ENCODE results near the gene MGAT5B.

The MGAT5B gene

DNA sequence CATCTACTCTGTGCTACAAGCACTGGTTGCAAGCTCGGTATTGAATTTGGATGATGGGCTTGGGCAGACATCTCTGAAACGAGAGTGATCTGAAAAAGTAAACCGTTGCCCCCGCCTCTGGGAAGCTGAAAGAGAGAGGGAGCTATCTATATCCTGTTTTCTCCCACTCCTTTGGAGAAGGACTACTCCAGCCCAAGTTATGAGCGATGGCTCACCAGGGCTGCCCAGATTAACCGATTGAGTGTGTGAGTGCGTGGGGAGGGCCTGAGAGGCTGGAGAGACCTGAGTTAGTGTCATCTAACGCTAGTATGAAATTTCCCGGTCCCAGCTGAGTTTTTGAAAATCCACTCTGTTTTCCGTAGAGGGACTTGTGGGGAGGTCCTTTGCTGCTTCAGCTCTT, 11.5 kb downstream of the MGAT5B start:
- no peak for DNase-seq (ENCODE audit: low read depth, low spot score)

DNA sequence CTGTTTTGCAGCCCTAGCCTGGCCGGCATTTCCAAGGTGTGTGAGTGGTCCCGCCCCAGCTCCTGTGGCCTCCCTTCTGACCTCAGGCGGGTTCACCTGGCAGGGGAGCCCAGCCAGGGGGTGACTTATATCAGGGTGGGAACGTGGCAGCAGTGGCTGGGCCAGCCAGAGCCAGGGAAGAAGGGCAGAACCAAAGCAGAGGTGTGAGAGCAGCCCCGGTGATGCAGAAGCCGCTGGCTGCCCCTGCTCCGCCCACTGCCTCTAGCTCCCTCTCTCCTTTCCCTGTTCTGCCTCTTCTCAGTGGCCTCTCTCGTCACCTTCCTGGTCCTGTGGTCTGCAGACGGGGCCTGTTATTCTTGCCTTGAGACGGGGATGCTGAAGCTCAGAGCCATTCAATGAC, 12.1 kb downstream of the MGAT5B start:
- DNase-seq (ENCODE audit: low read depth, low spot score), result no peak

DNA sequence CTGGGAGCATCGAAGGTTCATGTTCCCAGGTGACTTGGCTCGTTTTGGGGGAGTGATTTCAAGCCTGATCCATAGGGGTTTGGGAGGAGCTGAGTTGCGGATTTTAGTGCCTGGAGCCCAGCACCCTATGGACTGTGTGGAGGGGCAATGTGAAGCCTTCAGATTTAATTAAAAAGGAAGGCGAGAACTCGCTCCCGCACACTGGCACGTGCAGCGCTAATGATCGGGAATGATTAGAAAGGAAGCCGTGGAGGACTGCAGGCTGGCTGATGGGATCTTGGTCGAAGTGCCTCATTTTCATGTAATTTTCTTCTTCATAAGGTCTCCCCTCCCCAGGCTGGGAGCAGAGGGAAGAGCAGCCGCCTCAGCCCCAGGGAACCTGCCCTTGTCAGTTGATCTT, 12.8 kb downstream of the MGAT5B start:
- DNase-seq (ENCODE audit: low read depth, low spot score), result no peak

DNA sequence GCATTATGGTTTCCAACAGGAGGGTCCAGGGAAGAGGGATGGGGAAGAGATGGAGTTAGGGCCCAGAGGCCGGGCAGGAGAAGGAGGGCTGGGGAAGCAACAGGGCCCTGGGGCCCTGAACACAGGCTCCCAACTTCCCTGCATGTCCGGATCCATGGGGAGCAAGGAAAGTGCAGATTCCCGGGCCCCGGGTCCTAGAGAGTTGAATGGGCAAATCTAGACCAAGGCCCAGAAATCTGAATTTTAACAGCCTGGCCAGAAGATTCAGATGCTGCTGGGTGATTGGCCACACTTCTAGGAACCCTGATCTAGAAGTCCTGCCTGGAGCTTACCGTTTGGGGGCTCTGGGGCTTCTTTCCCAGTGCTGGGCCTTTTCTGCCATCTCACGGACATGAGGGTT, 13.2 kb downstream of the MGAT5B start:
- no peak for DNase-seq (ENCODE audit: low read depth, low spot score)

DNA sequence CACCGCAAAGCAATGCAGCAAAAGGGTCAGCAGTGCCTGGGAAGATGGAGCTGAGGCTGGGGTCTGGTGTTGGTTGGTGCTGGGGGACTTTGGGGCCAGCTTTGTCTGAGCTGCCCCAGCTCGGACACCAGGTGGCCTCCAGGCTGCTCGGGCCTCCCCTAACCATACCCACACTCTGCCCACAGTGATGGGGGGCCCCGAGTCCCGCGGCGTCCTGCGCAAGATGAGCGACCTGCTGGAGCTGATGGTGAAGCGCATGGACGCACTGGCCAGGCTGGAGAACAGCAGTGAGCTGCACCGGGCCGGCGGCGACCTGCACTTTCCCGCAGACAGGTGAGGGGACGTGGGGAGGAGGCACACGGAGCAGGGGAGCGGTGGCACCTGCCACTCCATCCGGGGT, 13.8 kb downstream of the MGAT5B start:
- DNase-seq (ENCODE audit: low read depth, low spot score), result no peak

DNA sequence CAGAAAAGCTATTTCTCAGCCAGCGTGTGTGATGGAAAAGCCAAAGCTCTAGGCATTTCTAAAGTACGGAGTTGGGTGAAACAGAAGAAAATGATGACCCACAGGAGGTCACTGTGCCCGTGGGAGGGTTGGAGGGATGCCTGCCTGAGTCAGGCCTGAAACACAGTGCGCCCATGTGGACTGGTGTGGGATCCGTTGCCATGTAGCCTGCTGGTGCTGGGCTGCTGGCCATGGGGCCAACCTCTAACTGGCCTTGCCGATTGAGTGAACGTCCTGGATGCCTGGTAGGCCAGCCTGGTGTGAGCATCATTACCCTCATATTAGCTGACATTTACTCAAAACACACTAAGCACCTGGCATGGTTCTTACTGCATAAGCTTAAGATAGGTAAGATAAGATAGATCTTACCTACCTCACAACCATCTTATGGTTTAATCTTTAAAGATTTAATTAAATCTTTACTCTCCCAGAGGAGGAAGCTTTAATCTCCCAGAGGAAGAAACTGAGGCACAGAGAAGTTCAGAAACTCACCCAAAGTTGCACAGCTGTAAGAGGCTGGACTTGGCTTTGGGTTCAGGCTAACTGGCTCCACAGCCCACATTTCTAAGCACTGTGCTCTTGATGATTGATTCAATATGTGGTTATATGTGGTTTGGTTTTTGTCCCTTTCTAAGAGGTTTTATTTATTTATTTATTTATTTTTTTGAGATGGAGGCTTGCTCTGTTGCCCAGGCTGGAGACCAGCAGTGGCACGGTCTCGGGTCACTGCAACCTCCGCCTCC, 15.7 kb downstream of the MGAT5B start:
- DNase-seq (ENCODE audit: low read depth, low spot score), result no peak

DNA sequence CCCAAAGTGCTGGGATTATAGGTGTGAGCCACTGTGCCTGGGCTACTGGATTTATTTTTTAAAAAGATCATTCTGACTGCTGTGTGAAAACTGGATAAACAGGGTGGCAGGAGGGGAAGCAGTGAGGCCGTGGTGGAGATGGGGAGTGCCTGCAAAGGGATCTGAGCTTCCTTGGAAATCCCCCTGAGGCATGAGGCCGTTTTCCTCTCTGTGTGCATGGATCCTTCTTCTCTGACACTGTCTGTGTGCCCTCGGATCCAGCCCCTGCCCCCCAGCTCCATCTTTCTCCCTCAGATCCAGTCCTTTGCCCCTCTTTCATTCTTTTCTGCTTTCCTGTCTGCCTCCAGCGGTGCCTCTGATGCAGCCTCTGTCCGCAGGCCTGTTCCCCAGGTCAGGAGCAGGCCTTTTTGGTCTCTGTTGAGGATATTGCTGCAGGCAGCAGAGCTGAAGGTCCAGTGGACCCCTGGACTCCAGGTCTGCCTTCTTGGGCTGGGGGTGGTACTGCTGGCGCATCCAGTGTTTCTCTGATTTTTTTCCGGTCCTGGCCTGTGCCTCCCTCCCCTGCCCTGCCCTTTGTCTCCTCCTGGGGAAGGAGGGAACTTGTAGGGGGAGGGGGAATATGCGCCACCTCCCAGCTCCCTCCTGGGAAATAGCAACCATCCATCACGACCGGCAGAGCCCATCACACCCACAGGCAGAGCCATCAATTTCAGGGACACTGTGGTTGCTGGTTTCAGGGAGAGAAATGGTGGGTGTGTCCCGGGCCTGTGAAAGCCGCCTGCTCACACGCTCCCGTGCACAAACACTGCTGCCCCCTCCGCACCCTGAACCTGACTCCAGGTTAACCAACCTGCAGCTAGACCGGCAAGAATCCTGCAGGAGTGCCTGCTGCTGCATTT, 17.0 kb downstream of the MGAT5B start:
- DNase-seq (ENCODE audit: low read depth, low spot score), result no peak

DNA sequence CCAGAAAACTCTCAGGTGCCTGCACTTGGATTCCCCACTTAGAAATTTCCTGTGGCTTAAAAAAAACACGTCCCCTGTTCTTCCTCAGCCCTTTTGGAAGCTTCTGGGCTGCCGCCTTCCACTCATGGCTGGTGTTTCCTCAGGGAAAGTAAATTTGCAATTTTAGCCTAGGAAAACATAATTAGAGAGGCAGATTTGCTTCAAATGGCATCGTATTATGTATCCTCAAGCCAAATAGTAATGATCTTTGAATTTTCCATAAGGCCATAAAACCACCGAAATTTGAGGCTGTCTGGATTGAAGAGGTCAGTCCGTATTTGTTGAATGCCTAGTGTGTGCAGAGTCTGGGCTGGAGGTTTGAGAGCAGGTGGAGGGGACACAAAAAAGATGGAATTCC, 17.7 kb downstream of the MGAT5B start:
- no peak for DNase-seq (ENCODE audit: low read depth, low spot score)

DNA sequence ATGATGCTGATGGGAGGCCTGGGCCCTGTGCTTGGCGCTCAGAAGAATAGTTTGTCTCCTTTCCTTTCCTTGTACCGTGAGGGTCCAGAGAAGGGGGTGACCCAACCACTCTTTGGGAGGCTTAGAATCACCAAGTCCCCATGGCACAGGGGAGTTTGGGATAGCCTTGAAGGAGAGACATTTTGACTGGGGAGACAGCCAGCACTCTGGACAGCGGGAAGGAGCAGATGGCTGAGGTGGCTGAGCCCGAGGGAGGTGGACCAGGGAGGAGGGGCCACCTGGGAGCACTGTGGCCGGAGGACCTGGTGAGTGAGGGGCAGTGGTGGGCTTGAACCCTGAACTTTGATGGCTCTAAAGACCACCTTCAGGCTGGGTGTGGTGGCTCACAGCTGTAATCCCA, 18.2 kb downstream of the MGAT5B start:
- DNase-seq (ENCODE audit: low read depth, low spot score), result no peak

DNA sequence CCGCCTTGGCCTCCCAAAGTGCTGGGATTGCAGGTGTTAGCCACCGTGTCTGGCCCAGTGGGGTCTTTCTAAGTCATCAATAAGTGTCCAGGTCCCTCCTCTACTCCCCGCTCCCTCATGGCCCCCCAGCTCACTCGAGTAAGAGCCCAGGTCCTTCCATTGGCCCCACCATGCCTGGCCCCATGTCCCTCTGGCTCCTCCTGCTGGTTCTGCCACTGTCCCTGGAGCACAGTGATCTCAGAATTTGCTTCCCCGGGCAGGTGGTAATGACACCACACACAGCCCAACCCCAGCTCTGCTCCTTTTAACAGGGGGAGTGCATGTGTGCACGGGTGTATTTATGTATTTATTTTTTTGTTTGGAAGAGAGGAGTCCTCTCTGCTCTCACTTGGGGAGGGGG, 19.6 kb downstream of the MGAT5B start:
- no peak for DNase-seq (ENCODE audit: low read depth, low spot score)

DNA sequence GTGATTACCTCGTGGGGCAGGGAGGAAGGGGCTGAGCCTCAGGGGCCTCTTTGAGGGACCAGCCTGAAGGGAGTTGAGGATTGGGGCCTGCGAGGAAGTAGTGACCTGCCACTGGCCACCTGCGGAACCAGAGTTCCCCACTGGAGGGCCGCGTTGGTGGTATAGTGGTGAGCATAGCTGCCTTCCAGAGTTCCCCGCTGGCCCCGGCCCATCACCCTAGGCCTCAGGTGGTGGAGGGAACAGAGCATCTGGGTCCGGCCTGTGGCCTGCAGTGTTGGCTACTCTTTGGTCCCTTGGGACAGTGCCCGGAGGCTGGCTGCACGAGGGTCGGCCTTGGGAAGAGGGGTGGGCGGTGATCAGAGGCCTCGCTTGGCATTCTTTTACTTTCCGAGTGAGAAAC, 20.5 kb downstream of the MGAT5B start:
- no peak for DNase-seq (ENCODE audit: low read depth, low spot score)

DNA sequence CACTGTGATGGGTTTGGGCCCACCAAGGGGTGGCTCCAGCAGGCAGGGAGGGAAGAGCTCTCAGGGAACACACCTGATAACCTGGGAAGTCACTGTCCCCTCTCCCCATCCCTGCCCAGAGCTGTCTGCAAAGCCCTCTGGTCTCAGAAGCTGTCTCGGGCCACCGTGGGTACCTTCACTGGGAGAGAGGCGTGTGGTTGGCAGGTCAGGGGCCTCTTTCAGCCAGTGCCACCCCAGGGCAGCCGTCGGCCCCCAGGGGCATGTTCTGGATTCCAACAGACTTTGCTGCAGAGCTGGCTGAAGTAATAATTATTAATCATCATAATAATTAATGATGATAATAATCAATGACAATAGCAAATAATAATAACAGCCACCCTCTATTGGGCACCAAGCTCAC, 21.1 kb downstream of the MGAT5B start:
- no peak for DNase-seq (ENCODE audit: low read depth, low spot score)

DNA sequence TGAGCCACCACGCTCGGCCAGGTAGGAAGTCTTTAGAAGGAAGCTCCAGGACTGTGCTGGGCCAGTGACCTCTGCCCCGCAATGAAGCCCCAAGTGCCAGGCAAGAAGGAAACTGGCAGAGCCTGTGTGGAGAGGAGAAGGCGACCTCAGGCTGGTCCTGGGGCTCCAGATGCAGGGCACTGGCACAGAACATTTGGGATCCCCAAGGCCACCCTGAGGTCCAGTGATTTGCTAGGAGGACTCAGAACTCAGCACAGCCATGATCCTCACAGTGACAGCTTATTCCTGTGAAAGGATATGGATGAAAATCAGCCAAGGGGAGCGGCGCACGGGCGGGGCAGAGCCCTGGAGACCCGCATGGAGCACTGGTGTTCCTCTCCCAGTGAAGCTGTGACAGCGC, 24.1 kb downstream of the MGAT5B start:
- DNase-seq (ENCODE audit: low read depth, low spot score), result no peak

DNA sequence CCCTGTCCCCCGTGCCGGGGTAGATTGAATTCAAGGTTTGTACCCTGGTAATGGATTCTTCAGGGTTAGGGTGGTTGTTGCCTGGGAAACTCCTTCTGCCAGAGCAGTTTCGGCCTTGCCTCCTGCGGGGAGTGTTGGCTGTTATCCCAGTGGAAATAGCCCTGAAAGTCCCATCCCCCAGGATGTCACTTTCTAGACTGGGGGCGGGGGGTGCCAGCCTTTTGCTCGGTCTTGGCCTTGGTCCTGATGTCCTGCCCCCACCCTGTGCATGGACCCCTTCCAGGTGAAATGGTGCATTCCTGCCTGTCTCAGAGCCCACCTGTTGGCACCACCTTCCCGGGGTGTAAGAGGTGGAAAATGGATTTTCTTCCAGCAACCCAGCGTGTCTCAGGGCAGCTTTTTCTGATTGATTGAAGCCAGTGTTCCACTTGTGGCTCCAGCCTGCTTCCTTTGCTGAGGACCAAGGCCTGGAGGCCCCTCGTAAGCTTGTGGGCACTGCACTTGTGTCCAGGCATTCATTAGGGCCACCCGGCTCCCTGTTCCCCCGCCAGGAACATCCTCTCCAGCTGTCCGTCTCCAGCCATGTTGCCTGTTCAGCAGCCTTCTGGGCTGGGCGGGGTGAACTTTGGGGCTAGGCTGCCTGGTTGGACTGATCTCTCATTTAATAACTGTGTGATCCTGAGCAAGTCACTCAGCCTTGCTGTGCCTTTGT, 25.6 kb downstream of the MGAT5B start:
- no peak for DNase-seq (ENCODE audit: low read depth, low spot score)

DNA sequence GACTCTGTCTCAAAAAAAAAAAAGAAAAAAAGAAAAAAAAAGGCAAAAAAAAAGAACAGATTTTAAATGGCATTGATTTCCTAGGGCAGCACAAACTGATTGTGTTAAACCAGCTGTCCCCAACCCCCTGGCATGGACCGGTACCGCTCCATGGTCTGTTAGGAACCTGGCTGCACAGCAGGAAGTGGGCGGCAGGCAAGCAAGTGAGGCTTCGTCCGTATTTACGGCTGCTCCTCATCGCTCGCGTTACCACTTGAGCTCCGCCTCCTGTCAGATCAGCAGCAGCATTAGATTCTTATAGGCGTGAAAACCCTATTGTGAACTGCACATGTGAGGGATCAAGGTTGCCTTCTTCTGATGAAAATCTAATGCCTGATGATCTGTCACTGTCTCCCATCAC, 26.6 kb downstream of the MGAT5B start:
- no peak for DNase-seq (ENCODE audit: low read depth, low spot score)

DNA sequence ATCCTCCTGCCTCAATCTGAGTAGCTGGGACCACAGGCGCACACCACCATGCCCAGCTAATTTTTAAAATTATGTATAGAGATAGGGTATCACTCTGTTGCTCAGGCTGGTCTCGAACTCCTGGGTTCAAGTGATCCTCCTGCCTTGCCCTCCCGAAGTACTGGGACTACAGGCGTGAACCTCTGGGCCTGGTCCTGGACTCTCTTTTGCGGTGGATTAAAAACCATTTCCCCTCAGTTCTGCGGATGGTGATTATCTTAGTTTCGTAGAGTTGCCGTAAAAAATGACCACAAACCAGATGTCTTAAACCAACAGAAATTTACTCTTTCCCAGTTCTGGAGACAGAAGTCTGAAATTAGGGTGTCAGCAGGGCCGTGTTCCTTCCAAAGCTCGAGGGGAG, 28.8 kb downstream of the MGAT5B start:
- no peak for DNase-seq (ENCODE audit: low read depth, low spot score)

DNA sequence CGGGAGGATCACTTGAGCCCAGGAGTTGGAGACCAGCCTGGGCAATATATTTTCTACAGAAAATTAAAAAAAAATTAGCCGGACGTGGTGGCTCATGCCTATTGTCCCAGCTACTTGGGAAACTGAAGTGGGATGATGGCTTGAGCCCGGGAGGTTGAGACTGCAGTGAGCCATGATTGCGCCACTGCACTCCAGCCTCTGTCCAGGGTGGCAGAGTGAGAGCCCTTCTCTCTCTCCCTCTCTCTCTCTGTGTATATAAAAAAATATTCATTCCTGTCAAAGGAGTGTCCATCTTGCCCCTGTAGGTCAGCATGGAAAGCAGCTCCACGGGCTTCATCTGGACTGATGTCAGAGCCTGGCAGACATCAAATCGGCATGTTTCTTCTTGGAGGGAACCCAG, 31.2 kb downstream of the MGAT5B start:
- DNase-seq (ENCODE audit: low read depth, low spot score), result no peak

DNA sequence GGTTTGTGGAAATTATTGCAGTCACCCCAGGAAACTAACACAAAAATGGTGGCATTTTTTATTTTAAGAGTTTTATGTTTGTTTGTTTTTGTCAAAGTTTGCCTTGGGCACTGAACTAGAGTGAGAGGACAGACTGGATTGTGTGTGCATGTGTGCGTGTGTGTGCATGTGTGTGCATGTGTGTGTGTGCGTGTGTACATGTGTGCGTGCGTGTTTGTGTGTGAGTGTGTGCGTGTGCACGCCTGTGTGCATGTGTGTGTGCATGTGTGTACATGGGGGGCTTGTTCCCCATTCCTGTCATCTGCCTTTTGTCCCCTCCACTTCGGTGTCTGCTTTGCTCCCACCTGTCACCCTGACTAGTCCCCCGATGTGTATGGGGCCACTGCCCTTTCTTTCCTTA, 32.5 kb downstream of the MGAT5B start:
- no peak for DNase-seq (ENCODE audit: low read depth, low spot score)

DNA sequence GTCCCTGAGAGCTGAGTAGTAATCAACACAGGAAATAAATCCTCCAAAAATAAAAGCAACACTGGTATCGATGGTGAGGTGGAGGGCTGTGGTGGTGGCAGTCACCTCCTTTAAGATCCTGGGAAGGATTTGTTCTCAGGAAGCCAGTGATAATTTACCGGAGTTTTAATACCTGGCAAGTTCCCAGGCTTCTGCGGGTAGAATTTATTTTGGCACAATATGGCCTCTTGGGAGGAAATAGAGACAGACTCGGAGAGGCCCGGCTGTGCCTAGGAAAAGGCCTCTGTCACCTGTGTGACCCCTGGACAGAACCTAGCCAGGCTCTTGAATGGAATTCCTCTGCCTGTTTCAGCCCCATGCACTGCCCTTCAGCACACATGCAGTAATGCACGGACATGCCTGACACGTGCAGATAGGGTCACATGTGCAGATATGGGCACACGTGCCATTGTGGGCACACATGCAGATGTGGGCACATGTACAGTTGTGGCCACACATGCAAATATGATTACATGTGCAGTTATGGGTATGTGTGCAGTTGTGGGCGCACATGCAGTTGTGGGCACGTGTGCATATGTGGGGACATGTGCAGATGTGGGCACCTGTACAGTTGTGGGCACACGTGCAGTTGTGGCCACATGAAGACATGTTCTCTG, 33.5 kb downstream of the MGAT5B start:
- no peak for DNase-seq (ENCODE audit: low read depth, low spot score)

DNA sequence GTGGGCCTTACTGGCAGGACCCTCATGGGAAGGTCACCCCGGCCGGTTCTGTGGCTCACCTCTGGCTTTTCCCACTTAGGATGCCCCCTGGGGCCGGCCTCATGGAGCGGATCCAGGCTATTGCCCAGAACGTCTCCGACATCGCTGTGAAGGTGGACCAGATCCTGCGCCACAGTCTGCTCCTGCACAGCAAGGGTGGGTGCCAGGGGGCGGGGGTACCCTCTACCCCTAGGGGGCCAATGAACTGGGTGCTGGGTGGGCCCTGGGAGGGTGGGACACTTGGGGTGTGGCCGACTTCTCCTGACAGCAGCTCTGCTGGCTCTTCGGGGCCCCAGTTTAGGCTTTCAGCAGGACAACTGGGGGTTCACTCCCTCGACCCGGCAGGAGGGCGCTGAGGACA, 34.3 kb downstream of the MGAT5B start:
- DNase-seq (ENCODE audit: low read depth, low spot score), result no peak

DNA sequence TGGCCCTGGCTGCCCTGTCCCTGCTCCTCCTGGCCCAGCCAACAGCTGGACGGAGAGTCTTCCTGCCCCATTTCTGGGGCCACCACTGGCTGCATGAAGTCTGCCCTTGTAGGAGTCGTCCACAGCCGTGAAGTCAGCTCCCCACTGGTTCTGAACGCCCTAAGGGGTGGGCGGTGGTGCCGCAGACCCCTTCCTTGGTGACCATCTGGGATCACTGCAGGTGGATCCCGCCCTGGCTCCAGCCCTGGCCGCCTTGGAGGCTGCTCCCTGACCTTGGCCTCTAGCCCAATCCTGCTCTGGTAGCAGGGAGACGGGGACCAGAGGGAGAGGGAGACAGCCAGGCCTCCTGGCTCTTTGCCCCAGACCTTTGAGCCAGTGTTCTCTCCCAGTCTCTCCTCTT, 35.4 kb downstream of the MGAT5B start:
- no peak for DNase-seq (ENCODE audit: low read depth, low spot score)

DNA sequence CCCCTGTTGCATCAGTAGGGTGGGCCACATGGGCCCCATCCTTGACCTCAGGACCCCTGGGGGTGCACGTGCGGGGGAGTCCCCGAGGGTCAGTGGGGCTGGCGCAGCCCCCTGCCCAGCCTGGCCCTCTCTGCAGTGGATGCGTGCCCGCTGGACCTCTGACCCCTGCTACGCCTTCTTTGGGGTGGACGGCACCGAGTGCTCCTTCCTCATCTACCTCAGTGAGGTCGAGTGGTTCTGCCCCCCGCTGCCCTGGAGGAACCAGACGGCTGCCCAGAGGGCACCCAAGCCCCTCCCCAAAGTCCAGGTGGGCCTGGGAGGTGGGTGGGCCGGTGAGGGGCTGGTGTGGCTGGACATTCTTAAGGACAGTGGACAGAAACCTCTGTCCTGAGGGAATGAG, 35.9 kb downstream of the MGAT5B start:
- DNase-seq (ENCODE audit: low read depth, low spot score), result no peak

Data from smooth muscle cell of the brain vasculature (primary cell).